Measurements from ENCODE around the gene ELL.

ELL gene

GRCh38 chr19:18502638-18503294, 19.1 kb downstream of the ELL start:
- peaks cover 14% of the 10 kb centered on the region for H3K79me1 ChIP-seq (replicated peaks; ENCODE audit: low read length, poor library complexity, severe bottlenecking)
- H3K4me2 ChIP-seq (ENCODE audit: low read length, poor library complexity, severe bottlenecking): no peak overlapping the region
- no peaks in the 10 kb centered on the region for H3K27me3 ChIP-seq (ENCODE audit: control insufficient read depth in 1 of 2, insufficient read depth in 1 of 2, low read length in 2 of 2)
- peaks cover 3 to 25% of the 10 kb centered on the region in 2 experiments for H3K36me3 ChIP-seq (ENCODE audit: control insufficient read depth in 1 of 2, insufficient read depth in 2 of 2, low read depth in 1 of 2, low read length in 2 of 2)
- H3K18ac ChIP-seq (ENCODE audit: low read depth in 1 of 2, low read length in 2 of 2): peak overlapping the region in 1 of 2 experiments; percentile 58
- no peak overlapping the region for H2BK5ac ChIP-seq (ENCODE audit: low read depth, low read length, poor library complexity, severe bottlenecking)
- no peak overlapping the region for H3K4me3 ChIP-seq (ENCODE audit: insufficient read depth in 1 of 2, low read depth in 1 of 2, low read length in 2 of 2)
- peaks cover 60% of the 10 kb centered on the region for H3K4me1 ChIP-seq (ENCODE audit: control insufficient read depth, insufficient read depth, low read depth, low read length)
- no peak overlapping the region for H2BK120ac ChIP-seq (ENCODE audit: low read depth, low read length)
- H2BK15ac ChIP-seq (ENCODE audit: low read depth, poor library complexity, severe bottlenecking): no peak overlapping the region
- whole genome bisulfite sequencing: 96% methylated on average over 16 of the region's 17 CpGs
- no peak for DNase-seq
- H2AK5ac ChIP-seq (ENCODE audit: low read length, severe bottlenecking): no peak overlapping the region
- H4K91ac ChIP-seq (ENCODE audit: low read length): no peak overlapping the region
- no peak overlapping the region for H3K14ac ChIP-seq (ENCODE audit: low read length in 2 of 2)
- H3K9me3 ChIP-seq (ENCODE audit: control insufficient read depth, low read length): no peaks in the 10 kb centered on the region
- H2AFZ ChIP-seq (ENCODE audit: low read depth, low read length): no peak overlapping the region
- no peak overlapping the region for H4K8ac ChIP-seq (ENCODE audit: low read length)
- no peak overlapping the region for H3K27ac ChIP-seq (ENCODE audit: low read length, poor library complexity, severe bottlenecking)
- H3K23ac ChIP-seq (ENCODE audit: low read length in 2 of 2): no peak overlapping the region
- H2BK12ac ChIP-seq (ENCODE audit: low read length in 2 of 2): no peak overlapping the region
- no peak overlapping the region for H3K4ac ChIP-seq (ENCODE audit: low read depth in 1 of 2, low read length in 2 of 2)
- no peak overlapping the region for H3K9ac ChIP-seq (ENCODE audit: low read length)

GRCh38 chr19:18502246-18502637, 19.6 kb downstream of the ELL start:
- Histone ChIP-seq H3K4ac (ENCODE audit: low read depth in 1 of 2, low read length in 2 of 2) (no peak overlapping the region), H3K9ac (ENCODE audit: low read length) (no peak overlapping the region), H3K4me1 (ENCODE audit: control insufficient read depth, insufficient read depth, low read depth, low read length) (peaks cover 55% of the 10 kb centered on the region), H3K4me3 (ENCODE audit: insufficient read depth in 1 of 2, low read depth in 1 of 2, low read length in 2 of 2) (no peak overlapping the region), H3K79me1 (replicated peaks; ENCODE audit: low read length, poor library complexity, severe bottlenecking) (peaks cover 14% of the 10 kb centered on the region), H3K36me3 (ENCODE audit: control insufficient read depth in 1 of 2, insufficient read depth in 2 of 2, low read depth in 1 of 2, low read length in 2 of 2) (peaks cover 0 to 20% of the 10 kb centered on the region in 2 experiments), H3K14ac (ENCODE audit: low read length in 2 of 2) (no peak overlapping the region), H2AK5ac (ENCODE audit: low read length, severe bottlenecking) (no peak overlapping the region), H3K23ac (ENCODE audit: low read length in 2 of 2) (no peak overlapping the region), H3K9me3 (ENCODE audit: control insufficient read depth, low read length) (no peaks in the 10 kb centered on the region), H3K27ac (ENCODE audit: low read length, poor library complexity, severe bottlenecking) (no peak overlapping the region), H4K91ac (ENCODE audit: low read length) (no peak overlapping the region), H2BK15ac (ENCODE audit: low read depth, poor library complexity, severe bottlenecking) (no peak overlapping the region), H4K8ac (ENCODE audit: low read length) (no peak overlapping the region), H2BK120ac (ENCODE audit: low read depth, low read length) (no peak overlapping the region), H2BK12ac (ENCODE audit: low read length in 2 of 2) (no peak overlapping the region), H2BK5ac (ENCODE audit: low read depth, low read length, poor library complexity, severe bottlenecking) (no peak overlapping the region), H3K27me3 (ENCODE audit: control insufficient read depth in 1 of 2, insufficient read depth in 1 of 2, low read length in 2 of 2) (no peaks in the 10 kb centered on the region), H2AFZ (ENCODE audit: low read depth, low read length) (no peak overlapping the region), H3K4me2 (ENCODE audit: low read length, poor library complexity, severe bottlenecking) (no peak overlapping the region), H3K18ac (ENCODE audit: low read depth in 1 of 2, low read length in 2 of 2) (no peak overlapping the region)
- WGBS: 91% methylated on average over 6 of the region's 7 CpGs
- DNase-seq: no peak

DNA sequence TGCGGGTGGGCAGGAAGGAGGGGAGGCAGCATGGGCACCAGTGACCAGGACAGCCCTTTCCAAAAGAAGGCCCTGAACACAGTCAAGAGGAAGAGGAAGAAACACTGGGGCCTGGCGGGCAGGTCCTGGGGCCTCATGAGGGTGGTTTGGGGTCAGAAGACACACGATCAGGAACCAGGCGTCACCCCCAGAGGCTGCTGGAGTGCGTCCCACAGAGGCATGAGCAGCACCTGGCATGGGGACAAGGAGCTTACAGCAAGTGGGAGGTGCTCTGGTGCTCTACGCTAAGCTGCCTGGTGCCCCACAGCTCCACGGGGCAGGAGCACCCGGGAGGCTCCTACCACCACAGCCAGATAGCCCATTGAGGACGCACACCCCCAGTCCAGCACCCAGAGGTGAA, 20.0 kb downstream of the ELL start:
- Histone ChIP-seq H2BK12ac (ENCODE audit: low read length in 2 of 2) (no peak overlapping the region), H3K27ac (ENCODE audit: low read length, poor library complexity, severe bottlenecking) (no peak overlapping the region), H2AFZ (ENCODE audit: low read depth, low read length) (no peak overlapping the region), H4K91ac (ENCODE audit: low read length) (no peak overlapping the region), H4K8ac (ENCODE audit: low read length) (no peak overlapping the region), H3K14ac (ENCODE audit: low read length in 2 of 2) (no peak overlapping the region), H2BK5ac (ENCODE audit: low read depth, low read length, poor library complexity, severe bottlenecking) (no peak overlapping the region), H3K4me1 (ENCODE audit: control insufficient read depth, insufficient read depth, low read depth, low read length) (peaks cover 52% of the 10 kb centered on the region), H3K9ac (ENCODE audit: low read length) (no peak overlapping the region), H2BK120ac (ENCODE audit: low read depth, low read length) (no peak overlapping the region), H3K9me3 (ENCODE audit: control insufficient read depth, low read length) (no peaks in the 10 kb centered on the region), H3K23ac (ENCODE audit: low read length in 2 of 2) (no peak overlapping the region), H3K4me2 (ENCODE audit: low read length, poor library complexity, severe bottlenecking) (no peak overlapping the region), H3K27me3 (ENCODE audit: control insufficient read depth in 1 of 2, insufficient read depth in 1 of 2, low read length in 2 of 2) (no peaks in the 10 kb centered on the region), H3K4ac (ENCODE audit: low read depth in 1 of 2, low read length in 2 of 2) (no peak overlapping the region), H3K79me1 (replicated peaks; ENCODE audit: low read length, poor library complexity, severe bottlenecking) (peaks cover 14% of the 10 kb centered on the region), H2BK15ac (ENCODE audit: low read depth, poor library complexity, severe bottlenecking) (no peak overlapping the region), H2AK5ac (ENCODE audit: low read length, severe bottlenecking) (no peak overlapping the region), H3K4me3 (ENCODE audit: insufficient read depth in 1 of 2, low read depth in 1 of 2, low read length in 2 of 2) (no peak overlapping the region), H3K18ac (ENCODE audit: low read depth in 1 of 2, low read length in 2 of 2) (no peak overlapping the region), H3K36me3 (ENCODE audit: control insufficient read depth in 1 of 2, insufficient read depth in 2 of 2, low read depth in 1 of 2, low read length in 2 of 2) (peaks cover 0 to 20% of the 10 kb centered on the region in 2 experiments)
- 86% methylated on average over 9 of the region's 9 CpGs for WGBS
- no peak for DNase-seq

GRCh38 chr19:18501351-18501750, 20.5 kb downstream of the ELL start:
- Histone ChIP-seq H2AK5ac (ENCODE audit: low read length, severe bottlenecking) (no peak overlapping the region), H2BK120ac (ENCODE audit: low read depth, low read length) (no peak overlapping the region), H3K9me3 (ENCODE audit: control insufficient read depth, low read length) (no peaks in the 10 kb centered on the region), H3K23ac (ENCODE audit: low read length in 2 of 2) (no peak overlapping the region), H3K36me3 (ENCODE audit: control insufficient read depth in 1 of 2, insufficient read depth in 2 of 2, low read depth in 1 of 2, low read length in 2 of 2) (peaks cover 0 to 20% of the 10 kb centered on the region in 2 experiments), H4K91ac (ENCODE audit: low read length) (no peak overlapping the region), H3K18ac (ENCODE audit: low read depth in 1 of 2, low read length in 2 of 2) (no peak overlapping the region), H2BK5ac (ENCODE audit: low read depth, low read length, poor library complexity, severe bottlenecking) (no peak overlapping the region), H4K8ac (ENCODE audit: low read length) (no peak overlapping the region), H3K9ac (ENCODE audit: low read length) (no peak overlapping the region), H2BK15ac (ENCODE audit: low read depth, poor library complexity, severe bottlenecking) (no peak overlapping the region), H2AFZ (ENCODE audit: low read depth, low read length) (no peak overlapping the region), H3K4ac (ENCODE audit: low read depth in 1 of 2, low read length in 2 of 2) (no peak overlapping the region), H3K4me3 (ENCODE audit: insufficient read depth in 1 of 2, low read depth in 1 of 2, low read length in 2 of 2) (no peak overlapping the region), H3K4me1 (ENCODE audit: control insufficient read depth, insufficient read depth, low read depth, low read length) (peaks cover 50% of the 10 kb centered on the region), H3K79me1 (replicated peaks; ENCODE audit: low read length, poor library complexity, severe bottlenecking) (peaks cover 14% of the 10 kb centered on the region), H3K14ac (ENCODE audit: low read length in 2 of 2) (peak overlapping the region in 1 of 2 experiments; percentile 18), H3K4me2 (ENCODE audit: low read length, poor library complexity, severe bottlenecking) (no peak overlapping the region), H3K27ac (ENCODE audit: low read length, poor library complexity, severe bottlenecking) (no peak overlapping the region), H3K27me3 (ENCODE audit: control insufficient read depth in 1 of 2, insufficient read depth in 1 of 2, low read length in 2 of 2) (no peaks in the 10 kb centered on the region), H2BK12ac (ENCODE audit: low read length in 2 of 2) (no peak overlapping the region)
- no peak for DNase-seq
- WGBS: 89% methylated on average over 13 of the region's 13 CpGs
